Loucy (cell line): Measurements from ENCODE around the gene KIAA1328.

Source experiments
- CTCF ChIP-seq: fragments of 200-600 bp; sonication (generic); conservative IDR thresholded peaks from 2 replicates; pipeline ENCODE4 v1.5.1; 2014; ENCODE audit warnings: mild to moderate bottlenecking, antibody characterized with exemption, low read length
- EZH2phosphoT487 ChIP-seq: fragments of 200-600 bp; IDR thresholded peaks from 2 replicates; pipeline ENCODE4 v1.6.1; 2018; ENCODE audit warnings: antibody characterized with exemption, mild to moderate bottlenecking, moderate library complexity, borderline replicate concordance

- no peak for TF ChIP-seq CTCF
- TF ChIP-seq EZH2phosphoT487 = no peak
Observed at GRCh38 chr18:37160038-37160820, 331.3 kb downstream of the KIAA1328 start.
